NCI-H82 treated with DMSO at 0.1 percent for 48 hours (cell line): ENCODE data around the gene RASSF7.

Source experiments
- DNase-seq: peaks from one replicate; lab custom pipeline; 2025; ENCODE audit not compliant: unreplicated experiment; lab: John Stamatoyannopoulos, UW

The RASSF7 gene

DNA sequence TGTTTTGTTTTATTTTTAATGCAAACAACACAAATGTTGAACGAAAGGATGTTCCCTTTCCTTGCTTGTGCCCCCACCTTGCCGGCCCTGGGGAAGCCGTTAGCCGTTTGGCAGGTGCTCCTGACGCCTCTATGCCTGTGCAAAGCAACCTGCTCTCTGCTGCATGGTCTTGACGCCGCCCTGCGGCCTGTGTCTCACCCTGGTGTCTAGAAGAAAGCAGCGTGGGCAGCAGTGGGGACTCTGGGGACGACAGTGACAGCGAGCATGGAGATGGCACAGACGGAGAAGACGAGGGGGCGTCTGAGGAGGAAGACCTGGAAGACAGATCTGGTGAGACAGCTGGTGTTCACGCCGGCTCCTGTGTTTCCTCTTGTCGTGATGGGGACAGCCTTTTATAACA lies 21.0 kb downstream of the RASSF7 start:
- no peak for DNase-seq

DNA sequence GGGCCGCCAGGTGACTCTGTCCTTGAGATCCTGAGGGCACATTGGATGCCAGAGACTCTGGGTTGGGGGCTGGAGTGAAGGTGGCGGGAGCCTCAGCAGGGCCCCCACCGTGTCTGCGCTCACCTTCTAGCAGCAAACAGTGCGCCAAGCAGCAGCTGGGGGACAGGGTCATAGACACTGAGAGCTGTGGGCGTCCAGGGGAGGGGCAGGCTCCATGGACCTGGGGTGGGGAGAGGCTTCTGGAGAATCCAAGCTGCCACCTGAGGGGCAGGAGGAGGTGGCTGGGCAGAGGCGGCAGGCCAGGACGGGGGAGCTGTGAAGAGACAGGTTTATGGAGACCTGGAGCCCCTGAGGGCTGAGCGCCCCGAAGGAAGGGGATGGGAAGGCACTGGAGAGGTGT lies 23.5 kb downstream of the RASSF7 start:
- DNase-seq = no peak

DNA sequence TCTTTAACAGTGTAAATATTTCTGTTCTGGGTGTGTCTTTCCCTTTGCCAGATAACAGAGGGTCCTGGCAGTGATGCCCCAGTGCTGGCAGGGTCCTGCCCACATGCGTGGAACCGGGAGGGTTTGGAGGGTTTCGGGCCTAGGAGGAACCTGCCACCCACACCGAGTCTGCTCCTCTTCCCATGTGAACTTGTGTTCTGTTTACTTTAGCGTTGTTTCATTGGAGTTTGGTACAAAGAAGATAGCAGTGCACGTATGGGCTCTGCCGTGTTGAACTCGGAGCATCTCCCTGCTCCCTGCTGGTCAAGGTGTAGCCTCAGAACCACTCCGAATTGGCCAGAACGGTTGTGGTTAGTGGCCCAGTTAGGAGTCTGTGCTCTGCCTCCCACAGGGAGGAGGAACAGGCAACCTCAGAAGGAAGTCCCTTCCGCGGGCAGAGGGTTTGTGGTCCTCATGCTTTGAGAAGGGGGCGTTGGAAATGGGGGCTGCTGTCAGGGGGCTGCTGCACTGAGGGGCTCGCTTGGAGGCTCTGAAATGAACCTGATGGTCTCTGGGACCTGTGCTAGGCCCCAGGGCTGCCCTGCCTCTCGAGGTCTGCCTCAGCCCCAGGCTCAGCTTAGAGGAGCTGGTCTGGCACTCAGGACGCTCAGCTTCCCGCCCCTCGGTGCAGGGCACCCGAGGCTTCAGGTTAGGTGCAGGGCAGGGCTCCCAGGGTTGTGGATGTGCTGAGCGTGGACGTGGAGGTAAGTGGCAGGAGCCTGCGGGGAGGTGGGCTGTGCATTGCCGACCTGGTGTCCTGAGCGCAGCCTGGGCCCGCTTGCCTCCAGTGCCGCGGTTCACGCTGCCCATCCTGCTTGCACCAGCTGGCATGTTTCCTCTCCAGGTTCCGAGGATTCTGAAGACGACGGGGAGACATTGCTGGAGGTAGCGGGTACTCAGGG lies 25.9 kb downstream of the RASSF7 start:
- no peak for DNase-seq

DNA sequence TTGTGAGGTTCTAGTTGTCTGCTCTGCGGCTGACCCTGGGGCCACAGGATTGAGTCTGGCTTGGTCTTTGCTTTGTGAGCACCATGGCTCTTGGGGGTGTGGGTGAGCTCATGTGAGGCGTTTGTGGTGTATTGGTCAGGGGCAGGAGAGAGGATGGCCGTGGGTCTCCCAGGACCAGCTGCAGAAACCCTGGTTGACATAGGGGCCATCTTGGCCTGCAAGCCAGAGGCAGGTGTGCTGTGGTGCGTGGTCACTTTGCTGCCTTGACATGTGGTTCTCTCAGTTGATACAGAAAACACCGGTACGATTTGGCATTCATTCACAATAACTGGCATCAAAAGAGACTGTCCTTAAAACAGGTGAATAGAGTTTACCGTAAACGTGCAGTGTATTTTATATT lies 26.8 kb downstream of the RASSF7 start:
- DNase-seq = no peak

DNA sequence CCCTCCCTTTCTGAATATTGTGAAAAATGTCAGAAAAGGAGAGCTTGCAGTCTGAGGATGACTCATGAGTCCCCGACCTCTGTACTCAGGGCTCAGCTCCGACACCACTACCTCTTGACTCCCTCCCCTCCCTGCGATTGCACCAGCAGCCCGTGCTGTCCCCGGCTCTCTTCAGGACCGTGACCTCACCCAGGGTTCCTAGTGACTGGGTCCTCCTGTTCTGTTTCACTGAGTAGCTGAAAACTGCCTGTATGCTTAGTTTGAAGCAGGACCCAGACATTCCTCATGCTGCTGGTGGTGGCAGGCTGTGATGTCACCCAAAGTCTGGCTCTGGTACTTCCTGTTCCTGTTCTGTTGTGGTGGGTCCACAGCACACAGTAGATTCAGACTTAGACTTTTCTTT lies 27.2 kb downstream of the RASSF7 start:
- no peak for DNase-seq

DNA sequence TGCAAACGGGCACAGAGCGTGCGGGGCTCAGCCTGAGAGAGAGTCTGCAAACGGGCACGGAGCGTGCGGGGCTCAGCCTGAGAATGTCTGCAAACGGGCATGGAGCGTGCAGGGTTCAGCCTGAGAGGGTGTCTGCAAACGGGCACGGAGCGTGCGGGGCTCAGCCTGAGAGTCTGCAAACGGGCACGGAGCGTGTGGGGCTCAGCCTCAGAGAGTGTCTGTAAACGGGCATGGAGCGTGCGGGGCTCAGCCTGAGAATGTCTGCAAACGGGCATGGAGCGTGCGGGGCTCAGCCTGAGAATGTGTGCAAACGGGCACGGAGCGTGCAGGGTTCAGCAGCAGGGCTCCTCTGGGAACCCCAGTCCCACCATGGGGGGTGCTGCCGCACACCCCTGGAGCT lies 29.0 kb downstream of the RASSF7 start:
- no peak for DNase-seq

DNA sequence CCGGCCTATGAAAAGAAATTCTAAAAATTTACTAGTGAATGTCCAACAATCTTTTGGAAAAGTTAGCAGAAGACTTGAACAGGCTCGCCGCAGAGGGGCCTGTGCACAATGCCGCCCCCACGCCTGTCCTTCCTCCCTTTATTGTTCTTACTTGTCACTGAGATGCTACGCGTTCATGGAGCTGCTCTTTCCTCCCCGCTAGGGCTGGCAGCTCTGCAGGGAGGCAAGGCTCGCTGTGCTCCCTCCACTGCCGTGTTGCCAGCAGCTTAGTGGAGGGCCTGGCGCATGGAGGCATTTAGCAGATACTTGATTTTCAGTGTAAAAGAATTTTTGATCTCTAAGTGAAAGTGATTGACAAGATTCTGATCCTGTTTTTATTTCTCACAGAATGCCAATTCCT lies 30.2 kb downstream of the RASSF7 start:
- no peak for DNase-seq

DNA sequence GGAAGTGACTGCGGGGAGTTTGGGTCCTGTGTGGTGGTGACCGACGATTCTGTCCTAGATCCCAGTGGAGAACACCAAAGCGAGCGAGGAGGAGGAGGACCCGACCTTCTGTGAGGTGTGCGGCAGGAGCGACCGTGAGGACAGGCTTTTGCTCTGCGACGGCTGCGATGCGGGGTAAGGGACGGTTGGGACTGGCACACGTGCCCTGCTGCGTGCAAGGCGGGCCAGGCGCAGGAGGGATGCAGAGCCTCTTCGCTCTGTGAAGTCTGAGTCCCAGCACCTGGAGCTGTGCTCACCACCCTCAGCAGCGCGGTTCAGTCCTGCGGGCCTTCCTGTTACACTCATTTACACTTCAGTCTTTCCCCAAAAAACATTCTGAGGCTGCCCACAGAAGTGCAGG lies 31.7 kb downstream of the RASSF7 start:
- DNase-seq = no peak

DNA sequence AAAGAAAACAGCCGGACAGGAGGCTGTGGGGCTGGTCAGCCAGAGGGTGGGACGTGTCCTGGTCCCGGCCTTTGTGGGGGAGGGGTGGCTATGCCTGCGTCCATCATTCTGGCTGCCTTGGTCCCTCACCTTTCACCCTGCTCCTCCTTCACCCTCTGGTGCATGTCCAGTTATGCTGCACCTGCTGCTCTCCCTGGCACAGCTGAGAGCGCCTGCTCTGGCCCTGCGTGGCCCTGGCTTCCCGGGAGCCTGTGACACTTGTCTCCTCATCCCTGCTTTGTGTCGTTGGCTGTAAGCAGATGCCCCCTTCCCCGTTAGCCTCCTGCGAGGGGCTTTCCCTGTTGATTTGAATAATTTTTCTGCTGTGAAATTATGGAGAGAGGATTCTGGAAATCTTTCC lies 32.1 kb downstream of the RASSF7 start:
- DNase-seq = no peak

DNA sequence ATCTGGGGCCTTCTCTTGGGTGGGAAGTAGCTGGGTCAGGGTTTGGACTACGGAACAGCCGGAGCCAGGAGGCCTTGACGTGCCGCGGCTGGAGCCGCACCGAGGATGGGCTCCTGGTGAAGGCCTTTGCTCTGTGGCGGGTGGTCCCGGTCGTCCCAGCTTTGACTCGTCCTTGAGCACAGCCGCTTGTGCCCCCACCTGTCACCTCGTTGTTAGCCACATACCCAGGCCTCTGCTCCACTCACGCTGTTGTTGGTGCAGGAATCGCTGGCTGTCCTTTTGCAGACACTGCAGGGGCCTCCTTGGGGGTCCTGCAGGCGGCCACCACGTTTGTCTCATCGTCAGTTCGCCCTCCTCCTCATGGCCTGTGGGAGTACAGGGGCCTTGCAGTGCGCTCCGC lies 32.6 kb downstream of the RASSF7 start:
- DNase-seq = no peak

DNA sequence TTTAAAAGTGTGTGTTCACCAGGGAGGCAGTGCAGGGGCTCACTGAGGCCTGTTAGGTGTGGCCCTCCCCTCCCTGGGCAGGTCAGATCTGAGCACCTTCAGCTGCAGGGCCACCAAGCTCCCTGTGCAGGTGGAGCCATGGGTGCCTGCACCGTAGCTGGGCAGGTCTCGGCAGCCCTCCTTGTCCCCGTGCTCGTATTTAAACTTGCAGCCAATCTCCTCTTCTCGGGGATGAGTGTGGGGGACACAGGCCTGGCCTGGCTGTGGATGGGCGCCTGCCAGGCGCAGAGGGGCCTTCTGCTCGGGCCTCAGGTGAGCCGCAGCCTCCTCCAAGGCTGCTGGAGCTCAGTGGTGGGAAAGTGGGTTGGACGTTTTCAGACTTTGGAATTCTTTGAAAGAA lies 34.6 kb downstream of the RASSF7 start:
- DNase-seq = no peak

DNA sequence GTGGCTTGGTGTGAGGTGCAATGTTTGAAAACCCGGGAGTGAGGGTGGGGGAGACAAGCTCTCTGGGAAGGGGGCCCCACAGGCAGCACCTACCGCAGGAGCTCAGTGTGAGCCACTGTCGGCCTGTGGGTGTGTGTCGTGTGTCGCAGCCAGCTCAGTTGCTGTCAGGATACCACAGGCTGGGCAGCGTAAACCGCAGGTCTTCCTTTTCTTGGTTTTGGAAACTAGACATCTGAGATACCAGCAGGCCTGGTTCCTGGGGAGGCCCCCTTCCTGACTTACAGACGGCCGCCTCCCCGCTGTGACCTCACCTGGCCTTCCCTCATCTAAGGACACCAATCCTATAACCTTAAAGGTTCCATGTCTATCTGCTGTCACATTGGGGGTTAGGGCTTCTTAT lies 35.6 kb downstream of the RASSF7 start:
- DNase-seq = no peak

DNA sequence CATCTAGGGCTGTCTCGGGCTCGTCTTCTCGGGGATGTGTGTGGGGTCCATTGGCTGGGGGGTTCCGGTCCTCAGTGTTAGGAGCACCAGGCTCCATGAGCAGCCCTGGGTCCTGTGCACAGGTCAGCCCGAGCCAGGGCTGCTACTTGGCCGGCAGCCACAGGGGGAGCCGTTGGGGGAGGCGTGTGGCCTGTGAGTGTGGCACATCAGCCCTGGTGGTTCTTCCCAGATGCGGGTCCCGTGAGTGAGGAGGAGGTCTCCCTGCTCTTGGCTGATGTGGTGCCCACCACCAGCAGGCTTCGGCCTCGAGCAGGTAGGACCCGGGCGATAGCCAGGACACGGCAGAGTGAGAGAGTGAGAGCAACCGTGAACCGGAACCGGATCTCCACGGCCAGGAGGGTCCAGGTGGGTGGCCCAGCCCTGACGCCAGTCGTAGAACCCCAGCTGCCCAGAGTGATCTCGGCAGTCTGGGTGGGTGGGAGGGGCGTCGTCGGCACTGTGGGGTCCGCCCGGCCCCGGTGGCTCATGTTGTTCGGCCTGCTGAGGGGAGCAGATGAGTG lies 36.5 kb downstream of the RASSF7 start:
- no peak for DNase-seq

DNA sequence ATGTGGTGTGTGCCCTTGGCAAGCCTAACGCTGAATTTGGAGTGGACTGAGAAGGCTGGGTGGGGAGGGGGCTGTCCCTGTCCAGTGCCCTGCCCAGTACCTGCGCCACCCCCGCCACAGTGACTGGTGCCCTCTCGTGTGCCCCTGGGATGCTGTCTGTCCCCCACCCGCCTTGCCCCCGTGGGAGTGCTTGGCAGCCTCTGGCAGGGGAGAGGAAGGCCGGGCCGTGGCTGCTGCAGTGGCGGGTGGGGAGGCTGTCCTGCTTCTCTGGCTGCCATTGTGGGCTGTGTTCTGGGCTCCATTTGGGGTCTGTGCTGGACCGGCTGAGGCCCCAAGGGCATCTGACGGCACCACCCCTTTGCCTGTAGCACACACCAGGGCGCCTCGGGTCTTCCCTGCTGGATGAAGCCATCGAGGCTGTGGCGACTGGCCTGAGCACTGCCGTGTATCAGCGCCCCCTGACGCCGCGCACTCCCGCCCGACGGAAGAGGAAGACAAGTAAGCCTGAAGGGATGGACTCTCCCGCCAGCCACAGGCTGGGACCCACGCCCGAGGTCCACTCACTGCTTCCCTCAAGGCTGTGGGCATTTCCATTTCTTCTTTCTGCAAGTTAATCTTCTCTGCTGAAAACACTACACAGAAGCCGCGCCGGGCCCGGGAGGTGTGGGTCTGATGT lies 37.4 kb downstream of the RASSF7 start:
- no peak for DNase-seq

DNA sequence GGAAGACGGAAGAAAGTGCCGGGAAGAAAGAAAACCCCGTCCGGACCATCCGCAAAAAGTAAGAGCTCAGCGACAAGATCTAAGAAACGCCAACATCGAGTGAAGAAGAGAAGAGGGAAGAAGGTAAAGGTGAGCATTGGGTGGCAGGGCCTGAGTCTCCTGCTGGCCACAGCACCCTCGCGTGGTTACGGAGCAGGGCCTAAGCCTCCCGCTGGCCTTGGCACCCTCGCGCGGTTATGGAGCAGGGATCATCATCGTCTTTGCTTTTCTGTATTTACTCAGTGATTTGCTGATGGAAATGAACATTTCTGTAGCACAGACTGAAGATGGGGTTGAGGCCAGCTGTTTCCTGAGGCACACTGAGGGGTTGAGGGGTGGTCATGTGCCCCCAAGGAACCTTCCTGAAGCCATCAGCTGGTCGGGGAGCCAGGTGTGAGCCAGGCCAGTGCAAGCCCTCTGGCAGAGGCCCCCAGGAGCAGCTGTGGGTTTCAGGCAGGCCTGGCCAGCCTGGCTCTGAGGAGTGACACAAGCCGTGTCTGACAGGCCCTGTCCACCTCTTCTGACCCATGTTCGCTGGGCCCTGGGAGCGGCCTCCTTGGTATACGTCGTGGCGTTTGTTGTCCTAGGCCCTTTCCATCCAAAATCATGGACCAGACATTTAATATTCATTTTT lies 40.9 kb downstream of the RASSF7 start:
- DNase-seq = no peak

DNA sequence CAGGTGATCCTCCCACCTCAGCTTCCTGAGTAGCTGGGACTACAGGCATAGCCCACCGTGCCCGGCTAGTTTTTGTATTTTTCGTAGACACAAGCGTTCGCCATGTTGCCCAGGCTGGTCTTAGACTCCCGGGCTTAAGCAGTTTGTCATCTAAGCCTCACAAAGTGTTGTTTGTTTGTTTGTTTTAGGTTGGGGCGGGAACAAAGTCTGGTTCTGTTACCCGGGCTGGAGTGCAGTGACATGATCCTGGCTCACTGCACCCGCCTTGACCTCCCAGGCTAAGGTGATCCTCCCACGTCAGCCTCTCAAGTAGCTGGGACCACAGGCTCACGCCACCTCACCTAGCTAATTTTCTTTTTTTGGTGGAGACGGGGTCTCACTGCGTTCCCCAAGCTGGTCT lies 42.4 kb downstream of the RASSF7 start:
- no peak for DNase-seq

DNA sequence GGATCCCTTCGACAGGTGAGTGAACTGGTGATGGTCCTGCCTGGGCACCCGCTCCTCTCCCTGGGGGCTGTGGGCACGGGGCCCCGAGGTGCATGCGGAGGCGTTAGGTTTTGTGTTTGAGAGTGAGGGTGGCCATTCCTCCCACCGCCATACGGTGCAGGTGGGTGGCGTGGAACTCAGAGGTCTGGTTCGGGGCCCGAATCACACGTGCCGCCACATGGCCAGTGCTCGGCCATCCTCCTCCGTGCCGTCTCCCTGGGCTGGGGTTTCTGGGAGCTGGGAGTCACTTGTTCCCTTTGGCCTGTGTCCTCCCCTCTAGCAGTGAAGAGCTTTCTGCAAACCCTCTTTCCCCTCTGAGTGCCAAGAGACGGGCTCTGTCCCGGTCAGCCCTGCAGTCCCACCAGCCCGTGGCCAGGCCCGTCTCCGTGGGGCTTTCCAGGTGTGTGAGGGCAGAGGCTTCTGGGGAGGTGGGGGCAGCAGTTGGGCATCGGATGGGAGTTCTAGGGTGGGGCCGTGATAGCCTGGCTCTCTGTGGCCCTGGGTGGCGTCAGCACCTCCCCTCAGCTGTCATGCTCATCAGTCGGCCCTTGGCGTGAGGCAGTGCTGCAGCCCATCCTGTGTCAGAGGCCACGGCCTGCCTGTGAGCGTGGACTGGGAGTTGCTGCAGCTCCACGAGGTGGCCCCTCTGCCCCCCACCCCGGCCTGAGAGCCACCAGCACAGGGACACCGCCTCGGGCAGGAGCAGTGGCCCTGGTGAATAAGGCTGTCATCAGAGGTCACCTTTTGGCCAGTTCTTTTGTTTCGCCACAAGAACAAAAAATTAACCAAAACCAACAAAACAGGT lies 44.7 kb downstream of the RASSF7 start:
- no peak for DNase-seq

DNA sequence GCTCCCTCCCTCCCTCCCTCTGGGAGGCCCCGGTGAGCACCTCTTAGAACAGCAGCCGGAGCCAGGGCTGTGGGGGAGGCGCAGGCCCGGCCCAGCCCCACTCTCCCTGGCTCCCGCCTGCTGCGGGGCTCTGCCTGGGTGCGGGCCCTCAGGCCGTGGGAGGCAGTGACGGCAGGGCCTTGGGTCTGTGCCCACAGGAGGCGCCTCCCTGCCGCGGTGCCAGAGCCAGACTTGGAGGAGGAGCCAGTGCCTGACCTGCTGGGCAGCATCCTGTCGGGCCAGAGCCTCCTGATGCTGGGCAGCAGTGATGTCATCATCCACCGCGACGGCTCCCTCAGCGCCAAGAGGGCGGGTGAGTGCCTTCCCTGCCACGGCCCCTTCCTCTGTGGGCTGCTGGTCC lies 45.5 kb downstream of the RASSF7 start:
- DNase-seq = no peak

DNA sequence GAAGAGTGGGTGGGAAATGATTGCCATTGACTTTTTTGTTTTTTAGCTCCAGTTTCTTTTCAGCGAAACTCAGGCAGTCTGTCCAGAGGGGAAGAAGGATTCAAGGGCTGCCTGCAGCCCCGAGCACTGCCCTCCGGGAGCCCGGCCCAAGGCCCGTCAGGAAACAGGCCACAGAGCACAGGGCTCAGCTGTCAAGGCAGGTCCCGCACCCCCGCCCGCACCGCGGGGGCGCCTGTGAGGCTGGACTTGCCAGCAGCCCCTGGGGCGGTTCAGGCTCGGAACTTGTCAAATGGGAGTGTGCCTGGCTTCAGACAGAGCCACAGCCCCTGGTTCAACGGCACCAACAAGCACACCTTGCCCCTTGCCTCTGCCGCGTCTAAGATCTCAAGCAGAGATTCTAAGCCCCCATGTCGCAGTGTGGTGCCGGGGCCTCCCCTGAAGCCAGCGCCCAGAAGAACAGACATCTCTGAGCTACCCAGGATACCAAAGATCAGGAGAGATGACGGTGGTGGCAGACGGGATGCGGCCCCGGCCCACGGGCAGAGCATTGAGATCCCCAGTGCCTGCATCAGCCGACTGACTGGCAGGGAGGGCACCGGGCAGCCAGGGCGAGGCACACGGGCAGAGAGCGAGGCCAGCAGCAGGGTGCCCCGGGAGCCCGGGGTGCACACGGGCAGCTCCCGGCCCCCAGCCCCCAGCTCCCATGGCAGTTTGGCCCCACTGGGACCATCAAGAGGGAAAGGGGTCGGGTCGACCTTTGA lies 46.4 kb downstream of the RASSF7 start:
- no peak for DNase-seq
